Measurements from ENCODE around the gene DMRT1.

GRCh38 chr9:929719-930118 lies 88.2 kb downstream of the DMRT1 start:
- TF ChIP-seq ZFP3 (CRISPR knock-in tag; IDR thresholded peaks at IDR 0.05) (no peak), ZFP30 (CRISPR knock-in tag; IDR thresholded peaks at IDR 0.05) (no peak), ZNF8 (CRISPR knock-in tag; IDR thresholded peaks at IDR 0.05) (no peak), PATZ1 (CRISPR knock-in tag; IDR thresholded peaks at IDR 0.05; ENCODE audit: borderline replicate concordance) (no peak), BACH2 (CRISPR knock-in tag; IDR thresholded peaks at IDR 0.05; ENCODE audit: borderline replicate concordance) (no peak), ZC3H10 (CRISPR knock-in tag; IDR thresholded peaks at IDR 0.05) (no peak), OSR1 (CRISPR knock-in tag; IDR thresholded peaks at IDR 0.05) (no peak), RARB (CRISPR knock-in tag; IDR thresholded peaks at IDR 0.05) (no peak), ARNTL (CRISPR knock-in tag; IDR thresholded peaks at IDR 0.05; ENCODE audit: borderline replicate concordance, low read depth) (no peak), ZNF565 (CRISPR knock-in tag; conservative IDR thresholded peaks at IDR 0.05; ENCODE audit: low read depth) (no peak), ZNF70 (CRISPR knock-in tag; IDR thresholded peaks at IDR 0.05) (no peak)
- TF ChIP-seq, protein P1, sequence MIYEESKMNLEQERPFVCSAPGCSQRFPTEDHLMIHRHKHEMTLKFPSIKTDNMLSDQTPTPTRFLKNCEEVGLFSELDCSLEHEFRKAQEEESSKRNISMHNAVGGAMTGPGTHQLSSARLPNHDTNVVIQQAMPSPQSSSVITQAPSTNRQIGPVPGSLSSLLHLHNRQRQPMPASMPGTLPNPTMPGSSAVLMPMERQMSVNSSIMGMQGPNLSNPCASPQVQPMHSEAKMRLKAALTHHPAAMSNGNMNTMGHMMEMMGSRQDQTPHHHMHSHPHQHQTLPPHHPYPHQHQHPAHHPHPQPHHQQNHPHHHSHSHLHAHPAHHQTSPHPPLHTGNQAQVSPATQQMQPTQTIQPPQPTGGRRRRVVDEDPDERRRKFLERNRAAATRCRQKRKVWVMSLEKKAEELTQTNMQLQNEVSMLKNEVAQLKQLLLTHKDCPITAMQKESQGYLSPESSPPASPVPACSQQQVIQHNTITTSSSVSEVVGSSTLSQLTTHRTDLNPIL (CRISPR knock-in tag; IDR thresholded peaks at IDR 0.05; ENCODE audit: low read depth): no peak
